H1 (cell line): ENCODE measurements around the gene MTFR1L. TPM values are rescaled to one million over a fixed set of nuclear protein-coding genes. Genes with fewer than 3 reads are reported as not detected.
A peak's percentile ranks its signal among the peaks of the same experiment; 100 is the strongest.

Experiments used
- CTCF ChIA-PET: fragments of 300-600 bp; sonication (Branson Sonifier 250); formaldehyde crosslinking; loops from one replicate; lab custom pipeline; 2021; ENCODE audit not compliant: partially characterized antibody; lab: Charles Lee
- POLR2A ChIA-PET: fragments of 300-600 bp; sonication (Branson Sonifier 250); formaldehyde crosslinking; loops from one replicate; lab custom pipeline; 2021; ENCODE audit warnings: inconsistent platforms; ENCODE audit not compliant: partially characterized antibody; lab: Charles Lee
- DNase-seq, 2 experiments: peaks; one replicate each; pipeline versions ENCODE4 v3.0.0 to v3.0.0-alpha.2; 2010 to 2022; ENCODE audit warnings: low spot score in 2 of 2, low read depth in 1 of 2, mixed read lengths in 1 of 2
- FAIRE-seq: peaks from 2 replicates; lab custom pipeline; 2011; peaks lifted over from hg19 to GRCh38; lab: Jason Lieb, UNC
- H2AFZ ChIP-seq: 2 replicates; pipeline ENCODE4 v1.8.1; 2012; ENCODE audit warnings: low read length, inconsistent platforms
- H2AK5ac ChIP-seq: 2 replicates; pipeline ENCODE4 v1.6.1; 2013; ENCODE audit warnings: low read depth, low read length
- H2BK120ac ChIP-seq: replicated peaks from 2 replicates; pipeline ENCODE3; 2013; ENCODE audit warnings: low read depth, low read length, inconsistent platforms
- H2BK12ac ChIP-seq: 2 replicates; pipeline ENCODE4 v1.6.1; 2013; ENCODE audit warnings: low read depth, low read length
- H2BK15ac ChIP-seq: 2 replicates; pipeline ENCODE4 v1.6.1; 2013; ENCODE audit warnings: low read length
- H2BK20ac ChIP-seq: 2 replicates; pipeline ENCODE4 v1.6.1; 2013; ENCODE audit warnings: low read length
- H2BK5ac ChIP-seq: 2 replicates; pipeline ENCODE4 v1.6.1; 2013; ENCODE audit warnings: low read depth, low read length
- H3K14ac ChIP-seq: 2 replicates; pipeline ENCODE4 v1.6.1; 2013; ENCODE audit warnings: inconsistent platforms; ENCODE audit not compliant: insufficient read length
- H3K18ac ChIP-seq: 2 replicates; pipeline ENCODE4 v1.6.1; 2013; ENCODE audit warnings: low read length; ENCODE audit errors: extremely low read depth
- H3K23ac ChIP-seq: 2 replicates; pipeline ENCODE4 v1.6.1; 2013; ENCODE audit warnings: inconsistent platforms; ENCODE audit not compliant: insufficient read length
- H3K23me2 ChIP-seq: 2 replicates; pipeline ENCODE4 v1.6.1; 2013; ENCODE audit warnings: low read depth, low read length
- H3K27ac ChIP-seq: 2 replicates; pipeline ENCODE4 v1.6.1; 2011; ENCODE audit warnings: low read depth, low read length, inconsistent platforms
- H3K27me3 ChIP-seq, 4 experiments: replicated peaks in 1 of 4; 1 replicate in 1 of 4; 2 replicates in 3 of 4; pipeline versions ENCODE4 v1.6.1 to v1.8.1; 2011 to 2013; ENCODE audit warnings: low read length in 3 of 4, mild to moderate bottlenecking in 3 of 4, inconsistent platforms in 2 of 4, mixed read lengths in 2 of 4, moderate library complexity in 1 of 4; ENCODE audit not compliant: control insufficient read depth in 3 of 4, insufficient read depth in 3 of 4; ENCODE audit errors: extremely low read depth in 1 of 4
- H3K36me3 ChIP-seq, 4 experiments: 2 replicates each; pipeline versions ENCODE4 v1.6.1 to v1.8.1; 2011 to 2013; ENCODE audit warnings: mild to moderate bottlenecking in 4 of 4, low read length in 3 of 4, moderate library complexity in 2 of 4, control low read depth in 1 of 4, inconsistent platforms in 1 of 4; ENCODE audit not compliant: insufficient read depth in 4 of 4, control insufficient read depth in 2 of 4
- H3K4ac ChIP-seq: replicated peaks from 2 replicates; pipeline ENCODE3; 2013; ENCODE audit warnings: low read length, low read depth, mixed read lengths, inconsistent platforms; ENCODE audit not compliant: insufficient read length
- H3K4me1 ChIP-seq, 4 experiments: replicated peaks in 1 of 4; 1 replicate in 1 of 4; 2 replicates in 3 of 4; pipeline versions ENCODE4 v1.6.1 to v1.8.1; 2011 to 2013; ENCODE audit warnings: low read length in 3 of 4, inconsistent platforms in 2 of 4, mixed read lengths in 1 of 4; ENCODE audit not compliant: insufficient read depth in 4 of 4, control insufficient read depth in 3 of 4
- H3K4me2 ChIP-seq, 2 experiments: 2 replicates each; pipeline versions ENCODE4 v1.6.1 to v1.8.1; 2011 to 2013; ENCODE audit warnings: low read depth in 2 of 2, low read length in 2 of 2, control low read depth in 1 of 2, inconsistent platforms in 1 of 2, mild to moderate bottlenecking in 1 of 2; ENCODE audit not compliant: insufficient read depth in 1 of 2
- H3K4me3 ChIP-seq, 4 experiments: fragments of 200-600, 300-600 bp in 1 of 4; sonication (generic), shearing (Covaris generic), sonication (Bioruptor Twin) in 1 of 4; 2 replicates each; pipeline versions ENCODE4 v1.5.1 to v1.8.1; 2011 to 2016; ENCODE audit warnings: low read length in 4 of 4, low read depth in 3 of 4, control low read depth in 2 of 4, inconsistent platforms in 2 of 4, mild to moderate bottlenecking in 2 of 4, mixed read lengths in 1 of 4, moderate library complexity in 1 of 4; ENCODE audit not compliant: insufficient read depth in 2 of 4; ENCODE audit errors: extremely low read depth in 1 of 4
- H3K56ac ChIP-seq: replicated peaks from 2 replicates; pipeline ENCODE3; 2013; ENCODE audit warnings: low read depth, mild to moderate bottlenecking, mixed read lengths, low read length, inconsistent platforms; ENCODE audit not compliant: insufficient read length
- H3K79me1 ChIP-seq: 2 replicates; pipeline ENCODE4 v1.6.1; 2013; ENCODE audit warnings: low read depth, low read length, control low read depth
- H3K79me2 ChIP-seq, 2 experiments: 2 replicates each; pipeline versions ENCODE4 v1.6.1 to v1.8.1; 2012 to 2013; ENCODE audit warnings: low read length in 2 of 2, mild to moderate bottlenecking in 2 of 2, inconsistent platforms in 1 of 2; ENCODE audit not compliant: insufficient read depth in 2 of 2, control insufficient read depth in 1 of 2
- H3K9ac ChIP-seq, 4 experiments: replicated peaks in 1 of 4; 1 replicate in 1 of 4; 2 replicates in 3 of 4; pipeline versions ENCODE4 v1.6.1 to v1.8.1; 2011 to 2013; ENCODE audit warnings: low read depth in 3 of 4, low read length in 3 of 4, control low read depth in 2 of 4, mild to moderate bottlenecking in 2 of 4, moderate library complexity in 2 of 4, inconsistent platforms in 1 of 4; ENCODE audit errors: extremely low read depth in 1 of 4
- H3K9me3 ChIP-seq, 2 experiments: 2 replicates each; pipeline versions ENCODE4 v1.6.1 to v1.8.1; 2012 to 2013; ENCODE audit warnings: mild to moderate bottlenecking in 2 of 2, moderate library complexity in 2 of 2, control low read depth in 1 of 2, inconsistent platforms in 1 of 2, low read depth in 1 of 2, low read length in 1 of 2, mixed read lengths in 1 of 2; ENCODE audit not compliant: insufficient read depth in 2 of 2
- H4K20me1 ChIP-seq, 2 experiments: replicated peaks in 1 of 2; 2 replicates each; pipeline versions ENCODE3 to v1.8.1; 2011 to 2013; ENCODE audit warnings: inconsistent platforms in 2 of 2, low read length in 2 of 2, mild to moderate bottlenecking in 1 of 2; ENCODE audit not compliant: insufficient read depth in 2 of 2, control insufficient read depth in 1 of 2
- H4K5ac ChIP-seq: 2 replicates; pipeline ENCODE4 v1.6.1; 2013; ENCODE audit warnings: low read length, low read depth, mixed read lengths, inconsistent platforms; ENCODE audit not compliant: insufficient read length
- H4K8ac ChIP-seq: 2 replicates; pipeline ENCODE4 v1.8.0; 2013; ENCODE audit warnings: mild to moderate bottlenecking, moderate library complexity, low read length, inconsistent platforms; ENCODE audit not compliant: insufficient read depth; ENCODE audit errors: extremely low read depth
- H4K91ac ChIP-seq: replicated peaks from 2 replicates; pipeline ENCODE3; 2013; ENCODE audit warnings: low read length, mixed read lengths, inconsistent platforms; ENCODE audit not compliant: insufficient read length
- GABPA ChIP-seq: IDR thresholded peaks from 2 replicates; pipeline ENCODE4 v1.6.1; 2011; ENCODE audit warnings: mild to moderate bottlenecking, low read length, moderate library complexity, borderline replicate concordance; ENCODE audit not compliant: insufficient read depth
- HDAC2 ChIP-seq, 2 experiments: fragments of 300-600 bp in 1 of 2; sonication (generic) in 1 of 2; IDR thresholded peaks; 2 replicates each; pipeline ENCODE4 v1.6.1; 2011 to 2012; ENCODE audit warnings: low read depth in 2 of 2, low read length in 2 of 2, mild to moderate bottlenecking in 2 of 2, moderate library complexity in 2 of 2, borderline replicate concordance in 1 of 2, inconsistent platforms in 1 of 2
- POLR2A ChIP-seq, 2 experiments: IDR thresholded peaks; 1 replicate in 1 of 2; 2 replicates in 1 of 2; pipeline ENCODE4 v1.6.1; 2011; ENCODE audit warnings: low read depth in 2 of 2, low read length in 2 of 2, mild to moderate bottlenecking in 2 of 2; ENCODE audit errors: control extremely low read depth in 1 of 2
- POLR2AphosphoS5 ChIP-seq: IDR thresholded peaks from 2 replicates; pipeline ENCODE4 v1.6.1; 2011; ENCODE audit warnings: low read depth, low read length
- SP1 ChIP-seq: IDR thresholded peaks from 2 replicates; pipeline ENCODE4 v1.6.1; 2011; ENCODE audit warnings: low read depth, low read length
- TAF1 ChIP-seq: IDR thresholded peaks from 2 replicates; pipeline ENCODE4 v1.6.1; 2011; ENCODE audit warnings: mild to moderate bottlenecking, low read depth, low read length
- TAF7 ChIP-seq: optimal IDR thresholded peaks from 2 replicates; pipeline ENCODE3; 2011; ENCODE audit warnings: low read depth, mild to moderate bottlenecking, inconsistent platforms, low read length, moderate library complexity, borderline replicate concordance
- WGBS, 2 experiments: shearing (Covaris generic) in 1 of 2; methylation state at CpG; one replicate each; pipeline versions ENCODE4 v1.1.6 to v1.1.7; 2013 to 2015; ENCODE audit warnings: low lambda C conversion rate in 2 of 2, mixed read lengths in 2 of 2, inconsistent platforms in 1 of 2, low coverage in 1 of 2, missing lambda C conversion rate in 1 of 2; ENCODE audit not compliant: insufficient replicate concordance in 2 of 2, insufficient coverage in 1 of 2, insufficient read length in 1 of 2; ENCODE audit errors: extremely low coverage in 1 of 2, missing lambda C conversion rate in 1 of 2; 5-methylcytosine and 5-hydroxymethylcytosine counted together
- polyA plus RNA-seq, 7 experiments: library from polyadenylated mRNA; depleted of rRNA in 3 of 7; stranded (reverse) in 5 of 7; unstranded in 2 of 7; fragments of >200 nt in 5 of 7; fragments of 200-250 nt in 2 of 7; gene quantifications; 1 replicate in 5 of 7; 2 replicates in 1 of 7; 4 replicates in 1 of 7; pipeline versions ENCODE4 v1.2.1 to v1.2.3, GENCODE V29; 2011 to 2013; ENCODE audit warnings: missing spikeins in 2 of 7, mixed read lengths in 2 of 7
- total RNA-seq: library from RNA; stranded (reverse); fragmentation: NEBNext Ultra II Directional; extraction: Animal tissue kit (Norgen Biotek cat#: 25700); gene quantifications from 2 replicates; pipeline ENCODE4 v1.2.1, GENCODE V29; 2021
- TF ChIP-seq, protein P1 (sequence below): IDR thresholded peaks from 2 replicates; pipeline ENCODE4 v1.6.1; 2012; ENCODE audit warnings: inconsistent platforms

The MTFR1L gene
- total and polyA plus RNA-seq, 2 of the 8 experiments (the other 6 are each of a cell fraction or from before 2014, with no cell fraction given), result 20.8 to 23.1 TPM

DNA sequence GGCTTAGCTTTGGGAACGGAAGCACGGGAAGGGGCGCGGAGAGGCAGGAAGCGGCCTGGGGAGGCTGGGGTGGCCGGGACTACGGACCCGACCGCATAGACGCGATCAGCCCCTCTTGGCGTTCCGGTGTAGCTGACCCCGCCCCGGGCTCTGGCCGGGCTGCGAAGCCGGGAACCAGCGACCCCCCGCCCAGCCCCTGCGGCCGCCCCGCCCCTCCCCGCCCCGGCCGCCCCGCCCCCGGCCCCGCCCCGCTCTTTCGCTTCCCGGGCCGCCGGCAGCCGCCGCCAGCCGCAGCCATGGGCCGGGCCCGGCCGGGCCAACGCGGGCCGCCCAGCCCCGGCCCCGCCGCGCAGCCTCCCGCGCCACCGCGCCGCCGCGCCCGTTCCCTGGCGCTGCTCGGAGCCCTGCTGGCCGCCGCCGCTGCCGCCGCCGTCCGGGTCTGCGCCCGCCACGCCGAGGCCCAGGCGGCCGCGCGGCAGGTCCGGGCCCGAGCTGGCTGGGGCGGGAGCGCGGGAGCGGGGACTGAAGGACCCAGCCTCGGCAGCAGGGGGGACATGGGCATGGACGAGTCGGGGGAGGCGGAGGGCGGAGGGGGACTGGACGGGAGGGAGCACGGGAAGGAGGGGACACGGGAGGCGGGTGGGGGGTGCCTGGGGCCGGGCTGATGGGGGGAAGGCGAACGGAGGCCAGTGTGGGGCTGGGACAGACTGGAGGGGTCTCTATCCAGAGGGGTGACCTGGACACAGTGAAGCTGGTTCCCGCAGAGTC, 19.6 kb upstream of the MTFR1L start, which contains the start of gene SELENON:
SELENON (plus strand) TSS at position 259 of the 768 bp plus-strand sequence; CDS start at position 297, 38 bp downstream.
- 0 out of 2 replicates have a peak within 1 kb of the TSS, but pooled peaks have one; percentile 27 for H2BK12ac ChIP-seq
- no peak within 1 kb of the TSS for H3K23ac ChIP-seq
- FAIRE-seq (no peak), DNase-seq (peak in 1 of 2 experiments; percentile 87)
- H3K23me2 ChIP-seq, result peaks cover 9% of the 10 kb centered on the region; the same call in 1 of the 2 replicates
- H2BK120ac ChIP-seq, result peak within 1 kb of the TSS; percentile 21
- WGBS, 2 experiments, result 5% methylated on average over 28 of the region's 91 CpGs; no CpG with 5 or more reads in 1 of the 2 experiments
- H3K56ac ChIP-seq, result no peak within 1 kb of the TSS
- no peaks in the 10 kb centered on the region for H3K9me3 ChIP-seq
- peak within 1 kb of the TSS; percentile 7; the same call in 1 of the 2 replicates for H2AFZ ChIP-seq
- H3K27ac ChIP-seq, result no peak within 1 kb of the TSS
- peak; percentile 42; the same call in 1 of the 2 replicates for TF ChIP-seq TAF1
- peak; percentile 37; the same call in 1 of the 2 replicates for TF ChIP-seq GABPA
- no peak for TF ChIP-seq TAF7
- TF ChIP-seq, protein P1, sequence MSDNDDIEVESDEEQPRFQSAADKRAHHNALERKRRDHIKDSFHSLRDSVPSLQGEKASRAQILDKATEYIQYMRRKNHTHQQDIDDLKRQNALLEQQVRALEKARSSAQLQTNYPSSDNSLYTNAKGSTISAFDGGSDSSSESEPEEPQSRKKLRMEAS, result peak; percentile 6; the same call in 1 of the 2 replicates
- peak; percentile 47; the same call in 1 of the 2 replicates for TF ChIP-seq POLR2AphosphoS5
- TF ChIP-seq SP1, result 0 out of 2 replicates have a peak, but pooled peaks have one; percentile 30
- 0 out of 4 replicates have a peak, but pooled peaks of 1 of the 2 experiments have one; percentile 48 for TF ChIP-seq HDAC2 (IDR thresholded peaks at IDR 0.05; ENCODE audit: borderline replicate concordance in 1 of 2, low read depth in 2 of 2, low read length in 2 of 2)
- TF ChIP-seq POLR2A (IDR thresholded peaks at IDR 0.05; ENCODE audit: control extremely low read depth in 1 of 2, low read depth in 2 of 2, low read length in 2 of 2), result no peak
- peaks cover 0 to 8% of the 10 kb centered on the region in 2 experiments for H4K20me1 ChIP-seq
- H3K4me3 ChIP-seq, result peak within 1 kb of the TSS; percentile 54 to 73 (median 60)
- H3K4ac ChIP-seq, result peak within 1 kb of the TSS; percentile 44
- H3K36me3 ChIP-seq, result peaks cover 0 to 4% (median 2%) of the 10 kb centered on the region in 4 experiments; a peak in 2 of 8 replicates
- peaks cover 0 to 2% (median under 1%) of the 10 kb centered on the region in 4 experiments; a peak in 3 of 7 replicates for H3K27me3 ChIP-seq
- H2BK20ac ChIP-seq, result no peak within 1 kb of the TSS
- H2BK5ac ChIP-seq, result peak within 1 kb of the TSS; percentile 55; the same call in 1 of the 2 replicates
- peak within 1 kb of the TSS; percentile 83 for H3K18ac ChIP-seq
- H3K14ac ChIP-seq, result no peak within 1 kb of the TSS
- no peaks in the 10 kb centered on the region for H3K79me2 ChIP-seq
- ChIA-PET CTCF (interaction anchor here (0.6 to 8.3 kb wide), 17 partner anchors 11 to 281 kb away, joined by 3 to 83 read pairs (median 8); no protein-coding TSS in a partner anchor), POLR2A (interaction anchor here (0.8 to 2.0 kb wide), 8 partner anchors 10 to 230 kb away, joined by 3 to 9 read pairs (median 4); no protein-coding TSS in a partner anchor)
- H4K91ac ChIP-seq, result peak within 1 kb of the TSS; percentile 52
- peak within 1 kb of the TSS; percentile 76 for H4K8ac ChIP-seq
- H4K5ac ChIP-seq, result peak within 1 kb of the TSS; percentile 89
- H3K4me1 ChIP-seq, result peaks cover 7 to 14% (median 11%) of the 10 kb centered on the region in 4 experiments; a peak in 6 of 7 replicates
- H2BK15ac ChIP-seq, result no peak within 1 kb of the TSS
- H3K4me2 ChIP-seq, result peak within 1 kb of the TSS; percentile 83 to 96
- no peaks in the 10 kb centered on the region; the same call in 1 of the 2 replicates for H3K79me1 ChIP-seq
- H2AK5ac ChIP-seq, result no peak within 1 kb of the TSS
- H3K9ac ChIP-seq, result peak within 1 kb of the TSS; percentile 41 to 95 (median 50); a peak in 6 of 7 replicates
